AG09309 (cell line): Measurements from ENCODE around the gene SYT1.

ENCODE experiments used
- DNase-seq: peaks from one replicate; pipeline ENCODE4 v3.0.0-alpha.2; 2010; ENCODE audit warnings: low read depth
- H3K4me3 ChIP-seq: 2 replicates; pipeline ENCODE4 v1.5.1; 2011; ENCODE audit warnings: mild to moderate bottlenecking, low read depth, low read length, moderate library complexity; ENCODE audit not compliant: control insufficient read depth
- TF ChIP-seq, protein P1 (sequence below): IDR thresholded peaks from 2 replicates; pipeline ENCODE4 v1.5.1; 2011; ENCODE audit warnings: mild to moderate bottlenecking, low read depth, low read length, inconsistent platforms; ENCODE audit not compliant: insufficient read depth, control insufficient read depth; ENCODE audit errors: missing control alignments

Gene SYT1

DNA sequence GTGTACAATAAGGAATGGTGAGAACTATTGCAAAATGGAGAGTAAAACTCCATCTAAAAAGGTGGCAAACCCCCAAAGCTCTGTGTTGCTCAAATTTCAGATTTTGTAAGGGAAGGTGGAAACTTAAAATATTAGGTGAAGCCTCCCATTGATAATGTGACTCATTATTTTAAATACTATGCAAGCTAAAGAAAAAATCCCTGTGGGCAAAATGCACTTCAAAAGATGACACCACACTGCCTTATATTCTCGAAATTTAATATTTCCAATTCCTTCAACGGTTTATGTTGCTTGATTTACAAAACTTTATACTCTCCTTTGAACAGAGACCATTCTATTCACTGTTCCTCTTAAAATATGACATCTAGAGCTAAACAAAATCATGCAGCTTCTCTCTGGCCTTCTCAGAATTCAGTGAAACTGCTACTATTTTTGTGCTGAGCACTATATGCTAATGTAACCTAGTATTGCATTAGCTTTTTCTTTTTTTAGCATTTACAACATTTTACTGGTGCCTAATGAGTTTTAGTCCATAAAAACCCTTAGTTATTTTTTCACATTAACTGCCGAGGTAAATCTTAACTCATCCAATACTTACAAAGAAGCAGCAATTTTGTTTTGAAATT, 297.7 kb downstream of the SYT1 start:
- no peak overlapping the region for H3K4me3 ChIP-seq
- DNase-seq: no peak
- TF ChIP-seq, protein P1, sequence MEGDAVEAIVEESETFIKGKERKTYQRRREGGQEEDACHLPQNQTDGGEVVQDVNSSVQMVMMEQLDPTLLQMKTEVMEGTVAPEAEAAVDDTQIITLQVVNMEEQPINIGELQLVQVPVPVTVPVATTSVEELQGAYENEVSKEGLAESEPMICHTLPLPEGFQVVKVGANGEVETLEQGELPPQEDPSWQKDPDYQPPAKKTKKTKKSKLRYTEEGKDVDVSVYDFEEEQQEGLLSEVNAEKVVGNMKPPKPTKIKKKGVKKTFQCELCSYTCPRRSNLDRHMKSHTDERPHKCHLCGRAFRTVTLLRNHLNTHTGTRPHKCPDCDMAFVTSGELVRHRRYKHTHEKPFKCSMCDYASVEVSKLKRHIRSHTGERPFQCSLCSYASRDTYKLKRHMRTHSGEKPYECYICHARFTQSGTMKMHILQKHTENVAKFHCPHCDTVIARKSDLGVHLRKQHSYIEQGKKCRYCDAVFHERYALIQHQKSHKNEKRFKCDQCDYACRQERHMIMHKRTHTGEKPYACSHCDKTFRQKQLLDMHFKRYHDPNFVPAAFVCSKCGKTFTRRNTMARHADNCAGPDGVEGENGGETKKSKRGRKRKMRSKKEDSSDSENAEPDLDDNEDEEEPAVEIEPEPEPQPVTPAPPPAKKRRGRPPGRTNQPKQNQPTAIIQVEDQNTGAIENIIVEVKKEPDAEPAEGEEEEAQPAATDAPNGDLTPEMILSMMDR: no peak

- no peak for DNase-seq
- no peak overlapping the region for H3K4me3 ChIP-seq
- TF ChIP-seq, protein P1: no peak
These were observed 298.4 kb downstream of the SYT1 start for GRCh38 chr12:79162948-79163347.

GRCh38 chr12:79164890-79165289, 300.3 kb downstream of the SYT1 start:
- no peak for DNase-seq
- TF ChIP-seq, protein P1: no peak
- H3K4me3 ChIP-seq: no peak overlapping the region

DNA sequence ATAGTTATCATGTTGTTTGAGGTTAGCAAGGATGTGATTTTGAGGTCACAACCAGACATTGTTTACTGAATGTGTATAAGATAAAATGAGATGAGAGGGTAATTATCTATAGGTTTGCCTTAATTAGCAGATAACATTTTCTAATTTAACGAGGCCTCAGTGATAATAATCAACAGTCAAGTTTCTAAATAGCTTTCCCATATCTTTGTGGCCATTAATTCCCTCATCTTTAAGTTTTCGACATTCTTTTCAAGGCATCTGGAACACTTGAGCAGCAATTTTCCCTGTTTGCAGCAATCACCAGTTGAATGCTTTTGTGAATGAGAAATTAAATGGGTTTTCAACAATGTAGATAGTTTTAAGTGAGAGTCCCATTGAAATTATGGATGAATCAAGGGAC, 304.1 kb downstream of the SYT1 start:
- H3K4me3 ChIP-seq: no peak overlapping the region
- TF ChIP-seq, protein P1: no peak
- no peak for DNase-seq

DNA sequence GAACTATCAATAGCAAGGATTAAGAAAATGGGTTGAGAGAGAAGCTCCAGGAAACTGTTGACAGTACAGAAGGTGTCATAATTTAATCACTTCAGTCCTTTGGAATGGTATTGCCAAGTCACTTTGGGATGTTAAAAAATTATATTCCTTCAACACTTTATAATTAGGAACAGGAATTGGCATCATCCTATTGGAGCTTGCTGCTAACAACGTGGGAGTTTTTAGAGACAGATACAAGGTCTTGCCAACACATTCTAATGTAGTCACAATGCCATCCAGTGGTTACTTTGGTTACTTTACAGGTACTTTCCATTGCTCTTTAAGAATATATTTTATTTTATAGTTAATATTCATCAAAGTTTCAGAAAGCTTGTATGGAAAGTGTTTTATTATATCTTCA, 310.1 kb downstream of the SYT1 start:
- peak; percentile 61 for DNase-seq
- TF ChIP-seq, protein P1: peak; percentile 46
- no peak overlapping the region for H3K4me3 ChIP-seq

- no peak overlapping the region for H3K4me3 ChIP-seq
- no peak for DNase-seq
- TF ChIP-seq, protein P1: no peak
These were observed 318.4 kb downstream of the SYT1 start for GRCh38 chr12:79183003-79183402.
